ENCODE measurements around the gene PIGU. TPM values are rescaled to one million over a fixed set of nuclear protein-coding genes. Genes with fewer than 3 reads are reported as not detected.

Gene PIGU
- total and polyA plus RNA-seq, 2 experiments from 2014 or later = 21.2 to 21.6 TPM

- Histone ChIP-seq H3K9ac (no peak overlapping the region), H3K4me2 (ENCODE audit: unreplicated experiment) (no peak overlapping the region), H3K4me1 (ENCODE audit: insufficient read depth) (peaks cover 15% of the 10 kb centered on the region), H3K27ac (no peak overlapping the region), H3K4me3 (no peak overlapping the region), H2AFZ (no peak overlapping the region), H3K9me3 (ENCODE audit: low read depth) (no peaks in the 10 kb centered on the region), H3F3A (ENCODE audit: insufficient read depth) (peaks cover 14% of the 10 kb centered on the region; the same call in 1 of the 2 replicates), H3K36me3 (ENCODE audit: low read depth) (no peaks in the 10 kb centered on the region), H3K79me2 (ENCODE audit: insufficient read depth) (no peaks in the 10 kb centered on the region), H3K9me2 (ENCODE audit: insufficient read depth) (no peaks in the 10 kb centered on the region), H4K20me1 (ENCODE audit: insufficient read depth) (no peaks in the 10 kb centered on the region), H3K27me3 (replicated peaks; ENCODE audit: insufficient read depth) (no peaks in the 10 kb centered on the region)
- no peak for DNase-seq
- in situ Hi-C loops (cut with MboI) = loop anchor here (25.0 kb wide), 1 partner anchor 395 kb away; the partner anchor contains the start of gene AHCY
- TF ChIP-seq EZH2 (IDR thresholded peaks at IDR 0.05; ENCODE audit: insufficient read depth, poor library complexity, severe bottlenecking) (no peak), EZH2phosphoT487 (IDR thresholded peaks at IDR 0.05; ENCODE audit: insufficient read depth, low read depth) (no peak)
- 71 to 72% methylated on average over 3 of the region's 3 CpGs for WGBS, 2 experiments (ENCODE audit: low coverage in 1 of 2, low lambda C conversion rate in 2 of 2, missing lambda C conversion rate in 2 of 2)
Observed at GRCh38 chr20:34706912-34707784, 30.3 kb upstream of the PIGU start.

GRCh38 chr20:34706302-34706875 lies 29.5 kb upstream of the PIGU start:
- H3K27ac ChIP-seq = no peak overlapping the region
- DNase-seq = no peak
- H3K4me3 ChIP-seq = no peak overlapping the region
- 94 to 97% methylated on average over 1 of the region's 1 CpG for WGBS, 2 experiments (ENCODE audit: low coverage in 1 of 2, low lambda C conversion rate in 2 of 2, missing lambda C conversion rate in 2 of 2)
- no peaks in the 10 kb centered on the region for H3K27me3 ChIP-seq (replicated peaks; ENCODE audit: insufficient read depth)
- H4K20me1 ChIP-seq (ENCODE audit: insufficient read depth) = no peaks in the 10 kb centered on the region
- TF ChIP-seq EZH2 (IDR thresholded peaks at IDR 0.05; ENCODE audit: insufficient read depth, poor library complexity, severe bottlenecking) (no peak), EZH2phosphoT487 (IDR thresholded peaks at IDR 0.05; ENCODE audit: insufficient read depth, low read depth) (no peak)
- no peaks in the 10 kb centered on the region for H3K9me2 ChIP-seq (ENCODE audit: insufficient read depth)
- H3K4me2 ChIP-seq (ENCODE audit: unreplicated experiment) = no peak overlapping the region
- H3K9ac ChIP-seq = no peak overlapping the region
- no peaks in the 10 kb centered on the region for H3K36me3 ChIP-seq (ENCODE audit: low read depth)
- H3F3A ChIP-seq (ENCODE audit: insufficient read depth) = peaks cover 13% of the 10 kb centered on the region; the same call in 1 of the 2 replicates
- in situ Hi-C loops (cut with MboI) = loop anchor here (25.0 kb wide), 1 partner anchor 394 kb away; the partner anchor contains the start of gene AHCY
- peaks cover 15% of the 10 kb centered on the region for H3K4me1 ChIP-seq (ENCODE audit: insufficient read depth)
- no peaks in the 10 kb centered on the region for H3K79me2 ChIP-seq (ENCODE audit: insufficient read depth)
- H3K9me3 ChIP-seq (ENCODE audit: low read depth) = no peaks in the 10 kb centered on the region
- no peak overlapping the region for H2AFZ ChIP-seq

GRCh38 chr20:34705397-34706301 lies 28.8 kb upstream of the PIGU start:
- Histone ChIP-seq H3K27ac (peak overlapping the region; percentile 95), H3F3A (ENCODE audit: insufficient read depth) (peaks cover 12% of the 10 kb centered on the region; the same call in 1 of the 2 replicates), H3K79me2 (ENCODE audit: insufficient read depth) (no peaks in the 10 kb centered on the region), H2AFZ (no peak overlapping the region), H3K36me3 (ENCODE audit: low read depth) (no peaks in the 10 kb centered on the region), H3K9me3 (ENCODE audit: low read depth) (no peaks in the 10 kb centered on the region), H3K9me2 (ENCODE audit: insufficient read depth) (no peaks in the 10 kb centered on the region), H3K4me2 (ENCODE audit: unreplicated experiment) (peak overlapping the region; percentile 94), H3K27me3 (replicated peaks; ENCODE audit: insufficient read depth) (no peaks in the 10 kb centered on the region), H3K4me3 (peak overlapping the region; percentile 88), H4K20me1 (ENCODE audit: insufficient read depth) (no peaks in the 10 kb centered on the region), H3K9ac (peak overlapping the region; percentile 100), H3K4me1 (ENCODE audit: insufficient read depth) (peaks cover 15% of the 10 kb centered on the region)
- WGBS, 2 experiments (ENCODE audit: low coverage in 1 of 2, low lambda C conversion rate in 2 of 2, missing lambda C conversion rate in 2 of 2) = 38 to 48% methylated on average over 6 of the region's 6 CpGs
- TF ChIP-seq EZH2phosphoT487 (IDR thresholded peaks at IDR 0.05; ENCODE audit: insufficient read depth, low read depth) (no peak), EZH2 (IDR thresholded peaks at IDR 0.05; ENCODE audit: insufficient read depth, poor library complexity, severe bottlenecking) (no peak)
- DNase-seq = peak; percentile 78
- in situ Hi-C loops (cut with MboI) = loop anchor here (25.0 kb wide), 1 partner anchor 393 kb away; the partner anchor contains the start of gene AHCY

- Histone ChIP-seq H3K9me3 (ENCODE audit: low read depth) (no peaks in the 10 kb centered on the region), H3K4me1 (ENCODE audit: insufficient read depth) (peaks cover 15% of the 10 kb centered on the region), H3K27me3 (replicated peaks; ENCODE audit: insufficient read depth) (no peaks in the 10 kb centered on the region), H3K36me3 (ENCODE audit: low read depth) (no peaks in the 10 kb centered on the region), H3K4me2 (ENCODE audit: unreplicated experiment) (peak overlapping the region; percentile 94), H3K27ac (peak overlapping the region; percentile 95), H2AFZ (peak overlapping the region; percentile 88), H3F3A (ENCODE audit: insufficient read depth) (peaks cover 9% of the 10 kb centered on the region; the same call in 1 of the 2 replicates), H3K79me2 (ENCODE audit: insufficient read depth) (no peaks in the 10 kb centered on the region), H3K9me2 (ENCODE audit: insufficient read depth) (no peaks in the 10 kb centered on the region), H3K4me3 (peak overlapping the region; percentile 88), H4K20me1 (ENCODE audit: insufficient read depth) (no peaks in the 10 kb centered on the region), H3K9ac (peak overlapping the region; percentile 100)
- WGBS, 2 experiments (ENCODE audit: low coverage in 1 of 2, low lambda C conversion rate in 2 of 2, missing lambda C conversion rate in 2 of 2) = 24 to 25% methylated on average over 4 to 5 of the region's 5 CpGs
- DNase-seq = no peak
- TF ChIP-seq EZH2phosphoT487 (IDR thresholded peaks at IDR 0.05; ENCODE audit: insufficient read depth, low read depth) = no peak
- TF ChIP-seq EZH2 (IDR thresholded peaks at IDR 0.05; ENCODE audit: insufficient read depth, poor library complexity, severe bottlenecking) = no peak
- in situ Hi-C loops (cut with MboI) = loop anchor here (25.0 kb wide), 1 partner anchor 393 kb away; the partner anchor contains the start of gene AHCY
Observed at GRCh38 chr20:34705008-34705396, 28.1 kb upstream of the PIGU start.
